Measurements from ENCODE around the gene CCDC148. TPM values are rescaled to one million over a fixed set of nuclear protein-coding genes. Genes with fewer than 3 reads are reported as not detected.

The CCDC148 gene
- total RNA-seq, 1 donor from 2014 or later: 9.3 TPM

- H3K27ac Mint-ChIP-seq: no peak overlapping the region
- H3K36me3 Mint-ChIP-seq: peaks cover 2% of the 10 kb centered on the region
- Histone ChIP-seq H3K4me2 (no peak overlapping the region), H3K9ac (no peak overlapping the region), H3K27ac (no peak overlapping the region), H3K4me1 (peaks cover 10% of the 10 kb centered on the region), H3K36me3 (no peaks in the 10 kb centered on the region), H3F3A (ENCODE audit: low read depth) (no peaks in the 10 kb centered on the region), H3K9me3 (ENCODE audit: low read depth) (no peaks in the 10 kb centered on the region), H2AFZ (replicated peaks) (no peak overlapping the region), H3K4me3 (no peak overlapping the region), H4K20me1 (ENCODE audit: low read depth) (no peaks in the 10 kb centered on the region), H3K79me2 (ENCODE audit: low read depth) (no peaks in the 10 kb centered on the region), H3K27me3 (no peaks in the 10 kb centered on the region)
- H3K9me3 Mint-ChIP-seq: no peaks in the 10 kb centered on the region
- H3K4me1 Mint-ChIP-seq: no peaks in the 10 kb centered on the region
- peaks cover 1% of the 10 kb centered on the region for H3K27me3 Mint-ChIP-seq (ENCODE audit: insufficient read depth, low read depth)
- TF ChIP-seq CTCF (IDR thresholded peaks at IDR 0.05) (no peak), EZH2phosphoT487 (IDR thresholded peaks at IDR 0.05) (no peak), EZH2 (IDR thresholded peaks at IDR 0.05) (no peak)
- H3K4me3 Mint-ChIP-seq: no peak overlapping the region
- DNase-seq (ENCODE audit: low spot score): no peak
Observed at GRCh38 chr2:158138255-158138654, 318.3 kb downstream of the CCDC148 start.

GRCh38 chr2:158135096-158135495, 321.5 kb downstream of the CCDC148 start:
- H3K27me3 Mint-ChIP-seq (ENCODE audit: insufficient read depth, low read depth): peaks cover 3% of the 10 kb centered on the region
- Histone ChIP-seq H2AFZ (replicated peaks) (no peak overlapping the region), H3K4me2 (no peak overlapping the region), H3K36me3 (no peaks in the 10 kb centered on the region), H3F3A (ENCODE audit: low read depth) (no peaks in the 10 kb centered on the region), H3K27me3 (no peaks in the 10 kb centered on the region), H4K20me1 (ENCODE audit: low read depth) (no peaks in the 10 kb centered on the region), H3K9me3 (ENCODE audit: low read depth) (no peaks in the 10 kb centered on the region), H3K79me2 (ENCODE audit: low read depth) (no peaks in the 10 kb centered on the region), H3K27ac (no peak overlapping the region), H3K4me1 (peaks cover 10% of the 10 kb centered on the region), H3K4me3 (no peak overlapping the region), H3K9ac (no peak overlapping the region)
- H3K4me3 Mint-ChIP-seq: no peak overlapping the region
- peaks cover 2% of the 10 kb centered on the region for H3K36me3 Mint-ChIP-seq
- H3K4me1 Mint-ChIP-seq: no peaks in the 10 kb centered on the region
- no peak overlapping the region for H3K27ac Mint-ChIP-seq
- no peak for DNase-seq (ENCODE audit: low spot score)
- H3K9me3 Mint-ChIP-seq: no peaks in the 10 kb centered on the region
- TF ChIP-seq CTCF (IDR thresholded peaks at IDR 0.05) (no peak), EZH2 (IDR thresholded peaks at IDR 0.05) (no peak), EZH2phosphoT487 (IDR thresholded peaks at IDR 0.05) (no peak)

GRCh38 chr2:158134655-158135054, 321.9 kb downstream of the CCDC148 start:
- Mint-ChIP-seq H3K4me1 (no peaks in the 10 kb centered on the region), H3K9me3 (no peaks in the 10 kb centered on the region), H3K36me3 (peaks cover 2% of the 10 kb centered on the region), H3K27ac (no peak overlapping the region), H3K27me3 (ENCODE audit: insufficient read depth, low read depth) (peaks cover 3% of the 10 kb centered on the region), H3K4me3 (no peak overlapping the region)
- DNase-seq (ENCODE audit: low spot score): no peak
- Histone ChIP-seq H3K79me2 (ENCODE audit: low read depth) (no peaks in the 10 kb centered on the region), H3K27me3 (no peaks in the 10 kb centered on the region), H3K4me2 (no peak overlapping the region), H3F3A (ENCODE audit: low read depth) (no peaks in the 10 kb centered on the region), H2AFZ (replicated peaks) (no peak overlapping the region), H3K27ac (no peak overlapping the region), H3K4me1 (peaks cover 6% of the 10 kb centered on the region), H3K36me3 (no peaks in the 10 kb centered on the region), H3K9ac (no peak overlapping the region), H3K4me3 (no peak overlapping the region), H4K20me1 (ENCODE audit: low read depth) (no peaks in the 10 kb centered on the region), H3K9me3 (ENCODE audit: low read depth) (no peaks in the 10 kb centered on the region)
- TF ChIP-seq EZH2 (IDR thresholded peaks at IDR 0.05): no peak
- no peak for TF ChIP-seq EZH2phosphoT487 (IDR thresholded peaks at IDR 0.05)
- no peak for TF ChIP-seq CTCF (IDR thresholded peaks at IDR 0.05)

All from neural progenitor cell (in vitro differentiated cells).